Measurements from ENCODE around the gene TLR7. TPM values are rescaled to one million over a fixed set of nuclear protein-coding genes. Genes with fewer than 3 reads are reported as not detected.

Gene TLR7
- total RNA-seq, 2 donors from 2014 or later: 0.57 to 1.6 TPM

DNA sequence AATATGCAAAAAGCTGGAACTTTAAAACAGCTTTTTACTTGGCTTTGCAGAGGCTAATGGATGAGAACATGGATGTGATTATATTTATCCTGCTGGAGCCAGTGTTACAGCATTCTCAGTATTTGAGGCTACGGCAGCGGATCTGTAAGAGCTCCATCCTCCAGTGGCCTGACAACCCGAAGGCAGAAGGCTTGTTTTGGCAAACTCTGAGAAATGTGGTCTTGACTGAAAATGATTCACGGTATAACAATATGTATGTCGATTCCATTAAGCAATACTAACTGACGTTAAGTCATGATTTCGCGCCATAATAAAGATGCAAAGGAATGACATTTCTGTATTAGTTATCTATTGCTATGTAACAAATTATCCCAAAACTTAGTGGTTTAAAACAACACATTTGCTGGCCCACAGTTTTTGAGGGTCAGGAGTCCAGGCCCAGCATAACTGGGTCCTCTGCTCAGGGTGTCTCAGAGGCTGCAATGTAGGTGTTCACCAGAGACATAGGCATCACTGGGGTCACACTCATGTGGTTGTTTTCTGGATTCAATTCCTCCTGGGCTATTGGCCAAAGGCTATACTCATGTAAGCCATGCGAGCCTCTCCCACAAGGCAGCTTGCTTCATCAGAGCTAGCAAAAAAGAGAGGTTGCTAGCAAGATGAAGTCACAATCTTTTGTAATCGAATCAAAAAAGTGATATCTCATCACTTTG, 55.2 kb downstream of the TLR7 start:
- WGBS: 86% methylated on average over 10 of the region's 10 CpGs

DNA sequence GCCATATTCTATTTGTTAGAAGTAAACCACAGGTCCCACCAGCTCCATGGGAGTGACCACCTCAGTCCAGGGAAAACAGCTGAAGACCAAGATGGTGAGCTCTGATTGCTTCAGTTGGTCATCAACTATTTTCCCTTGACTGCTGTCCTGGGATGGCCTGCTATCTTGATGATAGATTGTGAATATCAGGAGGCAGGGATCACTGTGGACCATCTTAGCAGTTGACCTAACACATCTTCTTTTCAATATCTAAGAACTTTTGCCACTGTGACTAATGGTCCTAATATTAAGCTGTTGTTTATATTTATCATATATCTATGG, 55.7 kb downstream of the TLR7 start:
- no peak overlapping the region for H3K27ac ChIP-seq
- H3K9me3 ChIP-seq: no peaks in the 10 kb centered on the region
- H3K4me1 ChIP-seq (replicated peaks): no peaks in the 10 kb centered on the region
- H3K36me3 ChIP-seq: no peaks in the 10 kb centered on the region
- no peak overlapping the region for H3K4me3 ChIP-seq
- DNase-seq (ENCODE audit: low spot score): no peak
- intact Hi-C loops (cut with DNase I): no loop called here
- no peaks in the 10 kb centered on the region for H3K27me3 ChIP-seq (replicated peaks; ENCODE audit: insufficient read depth)
- TF ChIP-seq POLR2A (IDR thresholded peaks at IDR 0.05) (no peak), POLR2AphosphoS5 (IDR thresholded peaks at IDR 0.05) (no peak)
- TF ChIP-seq, protein P1, sequence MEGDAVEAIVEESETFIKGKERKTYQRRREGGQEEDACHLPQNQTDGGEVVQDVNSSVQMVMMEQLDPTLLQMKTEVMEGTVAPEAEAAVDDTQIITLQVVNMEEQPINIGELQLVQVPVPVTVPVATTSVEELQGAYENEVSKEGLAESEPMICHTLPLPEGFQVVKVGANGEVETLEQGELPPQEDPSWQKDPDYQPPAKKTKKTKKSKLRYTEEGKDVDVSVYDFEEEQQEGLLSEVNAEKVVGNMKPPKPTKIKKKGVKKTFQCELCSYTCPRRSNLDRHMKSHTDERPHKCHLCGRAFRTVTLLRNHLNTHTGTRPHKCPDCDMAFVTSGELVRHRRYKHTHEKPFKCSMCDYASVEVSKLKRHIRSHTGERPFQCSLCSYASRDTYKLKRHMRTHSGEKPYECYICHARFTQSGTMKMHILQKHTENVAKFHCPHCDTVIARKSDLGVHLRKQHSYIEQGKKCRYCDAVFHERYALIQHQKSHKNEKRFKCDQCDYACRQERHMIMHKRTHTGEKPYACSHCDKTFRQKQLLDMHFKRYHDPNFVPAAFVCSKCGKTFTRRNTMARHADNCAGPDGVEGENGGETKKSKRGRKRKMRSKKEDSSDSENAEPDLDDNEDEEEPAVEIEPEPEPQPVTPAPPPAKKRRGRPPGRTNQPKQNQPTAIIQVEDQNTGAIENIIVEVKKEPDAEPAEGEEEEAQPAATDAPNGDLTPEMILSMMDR (IDR thresholded peaks at IDR 0.05): no peak

More for the DNA sequence above, 55.2 kb downstream of the TLR7 start:
- no peaks in the 10 kb centered on the region for H3K4me1 ChIP-seq (replicated peaks)
- no peaks in the 10 kb centered on the region for H3K9me3 ChIP-seq
- no peak overlapping the region for H3K4me3 ChIP-seq
- H3K27ac ChIP-seq: no peak overlapping the region
- TF ChIP-seq POLR2AphosphoS5 (IDR thresholded peaks at IDR 0.05) (no peak), POLR2A (IDR thresholded peaks at IDR 0.05) (no peak)
- TF ChIP-seq, protein P1 (IDR thresholded peaks at IDR 0.05): no peak
- intact Hi-C loops (cut with DNase I): no loop called here
- H3K36me3 ChIP-seq: no peaks in the 10 kb centered on the region
- DNase-seq (ENCODE audit: low spot score): no peak
- no peaks in the 10 kb centered on the region for H3K27me3 ChIP-seq (replicated peaks; ENCODE audit: insufficient read depth)

DNA sequence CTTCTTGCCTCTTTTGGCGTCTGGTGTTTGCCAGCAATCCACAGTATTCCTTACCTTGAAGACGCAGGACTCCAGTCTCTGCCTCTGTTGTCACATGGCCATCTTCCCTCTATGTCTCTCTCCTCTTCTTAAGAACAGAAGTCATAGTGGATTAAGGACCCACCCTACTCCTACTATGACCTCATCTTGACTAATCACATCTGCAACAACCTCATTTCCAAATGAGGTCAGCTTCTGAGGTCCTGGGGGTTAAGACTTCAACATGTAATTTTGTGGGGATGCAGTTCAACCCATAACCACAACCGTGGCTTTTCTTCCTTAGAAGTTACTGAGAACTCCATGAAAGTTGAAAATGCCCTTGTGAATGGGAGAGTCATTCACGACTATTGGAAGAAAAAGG, 62.8 kb downstream of the TLR7 start:
- Histone ChIP-seq H3K9me3 (no peaks in the 10 kb centered on the region), H3K4me1 (replicated peaks) (no peaks in the 10 kb centered on the region), H3K4me3 (no peak overlapping the region), H3K36me3 (no peaks in the 10 kb centered on the region), H3K27ac (no peak overlapping the region), H3K27me3 (replicated peaks; ENCODE audit: insufficient read depth) (no peaks in the 10 kb centered on the region)
- no peak for DNase-seq (ENCODE audit: low spot score)
- WGBS: 87% methylated on average over 4 of the region's 4 CpGs
- intact Hi-C loops (cut with DNase I): no loop called here
- TF ChIP-seq, protein P1 (IDR thresholded peaks at IDR 0.05): no peak
- TF ChIP-seq POLR2AphosphoS5 (IDR thresholded peaks at IDR 0.05): no peak
- TF ChIP-seq POLR2A (IDR thresholded peaks at IDR 0.05): no peak

DNA sequence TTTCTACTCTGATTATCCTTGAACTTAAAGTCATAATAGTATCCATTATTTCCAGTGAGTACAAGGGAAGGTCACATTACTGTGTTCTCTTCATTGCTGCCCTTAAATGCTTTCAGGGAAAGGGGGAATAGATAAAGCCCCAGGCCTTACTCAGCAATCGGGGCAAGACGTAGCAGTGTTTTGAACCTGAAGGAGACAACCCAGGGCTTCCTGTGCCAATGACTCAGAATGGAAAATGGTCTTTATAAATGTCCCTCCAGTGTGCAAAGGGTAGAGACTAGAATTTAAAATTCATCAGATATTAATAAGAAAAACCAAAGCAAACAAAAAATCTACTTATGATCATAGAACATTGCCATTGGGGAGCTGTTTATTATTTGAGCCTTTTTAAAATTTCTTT, 63.3 kb downstream of the TLR7 start:
- no peaks in the 10 kb centered on the region for H3K27me3 ChIP-seq (replicated peaks; ENCODE audit: insufficient read depth)
- H3K36me3 ChIP-seq: no peaks in the 10 kb centered on the region
- intact Hi-C loops (cut with DNase I): no loop called here
- DNase-seq (ENCODE audit: low spot score): no peak
- no peak overlapping the region for H3K27ac ChIP-seq
- no peak overlapping the region for H3K4me3 ChIP-seq
- H3K9me3 ChIP-seq: no peaks in the 10 kb centered on the region
- no peak for TF ChIP-seq POLR2A (IDR thresholded peaks at IDR 0.05)
- TF ChIP-seq, protein P1 (IDR thresholded peaks at IDR 0.05): no peak
- no peak for TF ChIP-seq POLR2AphosphoS5 (IDR thresholded peaks at IDR 0.05)
- H3K4me1 ChIP-seq (replicated peaks): no peaks in the 10 kb centered on the region
- WGBS: 92% methylated on average over 2 of the region's 2 CpGs

DNA sequence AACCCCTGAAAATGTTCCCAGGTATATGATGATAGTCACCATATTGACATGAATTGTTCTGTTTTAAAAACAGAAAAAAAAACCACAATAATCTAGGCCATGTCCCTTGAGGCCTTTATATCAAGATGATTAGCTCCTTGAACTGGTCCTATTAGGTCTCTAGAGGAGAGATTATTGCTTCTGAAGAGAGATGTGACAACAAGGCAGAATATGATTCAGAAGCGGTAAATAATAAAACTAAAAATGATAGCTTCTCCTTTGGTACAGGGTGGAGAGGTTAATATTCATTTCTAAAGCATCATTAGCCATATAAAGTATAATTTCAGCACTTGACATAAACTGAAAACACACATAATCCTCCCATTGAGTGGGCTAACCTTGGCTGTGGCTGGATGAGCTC, 65.4 kb downstream of the TLR7 start:
- intact Hi-C loops (cut with DNase I): no loop called here
- H3K27ac ChIP-seq: no peak overlapping the region
- 94% methylated on average over 1 of the region's 1 CpG for WGBS
- H3K9me3 ChIP-seq: no peaks in the 10 kb centered on the region
- TF ChIP-seq POLR2A (IDR thresholded peaks at IDR 0.05): no peak
- TF ChIP-seq POLR2AphosphoS5 (IDR thresholded peaks at IDR 0.05): no peak
- TF ChIP-seq, protein P1 (IDR thresholded peaks at IDR 0.05): no peak
- H3K4me3 ChIP-seq: no peak overlapping the region
- H3K27me3 ChIP-seq (replicated peaks; ENCODE audit: insufficient read depth): no peaks in the 10 kb centered on the region
- H3K4me1 ChIP-seq (replicated peaks): no peaks in the 10 kb centered on the region
- no peak for DNase-seq (ENCODE audit: low spot score)
- no peaks in the 10 kb centered on the region for H3K36me3 ChIP-seq
